GM19239 (cell line): ENCODE data around the gene GPATCH2L.

Source experiments
- DNase-seq: peaks from one replicate; pipeline ENCODE4 v3.0.0; 2011; ENCODE audit warnings: low spot score; ENCODE audit not compliant: insufficient read length
- FAIRE-seq: peaks from 2 replicates; lab custom pipeline; 2011; peaks lifted over from hg19 to GRCh38; lab: Jason Lieb, UNC

GPATCH2L gene

DNA sequence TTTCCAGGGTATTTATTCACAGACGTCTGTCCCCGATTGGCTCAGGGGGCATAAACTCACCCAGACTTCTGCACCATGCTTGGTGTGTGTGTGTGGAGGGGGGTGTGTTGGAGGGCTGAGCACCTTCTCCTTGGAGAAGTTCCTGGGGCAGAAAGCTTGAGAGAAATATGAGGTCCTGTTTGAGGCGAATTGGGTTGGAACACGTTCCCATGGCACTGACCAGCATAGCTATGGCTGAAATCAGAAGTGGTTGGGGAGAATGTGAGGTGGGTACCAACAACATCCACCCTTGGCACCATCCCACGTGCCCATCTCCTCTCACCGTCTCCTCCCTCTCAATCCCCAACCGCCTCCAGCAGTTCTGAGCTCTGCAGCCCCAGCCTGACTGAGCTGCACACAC is 16.0 kb upstream of the GPATCH2L start:
- FAIRE-seq (no peak), DNase-seq (no peak)

DNA sequence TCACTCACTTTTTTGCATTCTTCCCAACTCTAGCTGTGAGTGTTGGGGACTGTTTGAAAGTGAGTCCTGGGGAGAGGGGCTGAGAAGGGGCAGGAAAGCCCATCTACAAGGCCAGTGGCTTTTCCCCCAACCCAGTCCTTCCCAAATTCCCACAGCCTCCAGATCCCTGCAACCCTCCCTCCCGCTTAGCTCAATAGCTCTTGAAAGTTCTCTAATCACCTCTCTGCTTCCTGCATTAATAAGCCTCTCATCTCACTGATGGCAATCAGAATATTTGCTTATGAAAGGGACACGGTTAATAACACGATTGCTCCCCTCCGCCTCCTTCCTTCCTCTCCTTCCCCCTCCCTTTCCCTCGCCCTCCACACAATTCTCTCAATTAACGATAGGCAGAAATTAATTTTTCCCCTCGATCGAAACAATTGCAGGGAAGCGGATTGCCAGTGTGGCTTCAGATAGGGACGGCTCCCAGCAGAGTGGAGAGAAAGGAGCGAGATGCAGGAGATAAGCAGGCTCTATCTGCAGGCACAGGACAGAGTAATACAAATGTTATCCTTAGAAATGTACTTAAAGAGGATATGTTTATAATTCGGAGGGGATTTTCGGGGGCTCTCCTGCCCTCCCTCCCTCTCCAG is 15.1 kb upstream of the GPATCH2L start:
- DNase-seq = no peak
- FAIRE-seq = no peak

DNA sequence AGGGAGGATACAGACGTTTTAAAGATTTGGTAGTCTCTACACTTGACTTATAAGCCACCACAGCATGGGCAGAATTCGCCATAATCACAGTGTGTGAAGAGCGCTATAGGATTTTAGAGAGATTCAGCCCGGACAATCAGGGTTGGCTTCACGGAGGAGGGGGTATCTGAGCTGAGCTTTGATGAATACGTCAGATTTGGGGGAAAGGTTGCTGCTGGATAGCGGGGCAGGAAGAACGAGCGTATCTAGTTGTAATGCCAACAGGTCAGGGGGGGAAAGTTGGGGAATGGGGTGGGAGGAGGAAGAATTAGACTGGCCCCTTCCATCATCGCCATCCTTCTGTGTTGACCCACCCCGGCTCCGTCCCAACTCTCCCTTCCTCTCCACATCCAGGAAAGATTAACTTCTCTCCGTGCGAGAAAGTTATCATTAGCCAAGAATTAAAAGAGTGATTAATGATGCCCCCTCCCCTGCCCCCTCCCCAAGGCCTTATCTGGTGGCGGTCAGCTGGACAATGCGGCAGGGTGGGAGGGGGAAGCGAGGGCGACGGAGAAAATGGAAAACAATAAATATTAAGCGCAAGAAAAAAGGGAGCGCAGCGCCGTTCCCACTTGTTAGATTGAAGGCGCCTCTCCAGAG is 13.5 kb upstream of the GPATCH2L start:
- DNase-seq = no peak
- no peak for FAIRE-seq

DNA sequence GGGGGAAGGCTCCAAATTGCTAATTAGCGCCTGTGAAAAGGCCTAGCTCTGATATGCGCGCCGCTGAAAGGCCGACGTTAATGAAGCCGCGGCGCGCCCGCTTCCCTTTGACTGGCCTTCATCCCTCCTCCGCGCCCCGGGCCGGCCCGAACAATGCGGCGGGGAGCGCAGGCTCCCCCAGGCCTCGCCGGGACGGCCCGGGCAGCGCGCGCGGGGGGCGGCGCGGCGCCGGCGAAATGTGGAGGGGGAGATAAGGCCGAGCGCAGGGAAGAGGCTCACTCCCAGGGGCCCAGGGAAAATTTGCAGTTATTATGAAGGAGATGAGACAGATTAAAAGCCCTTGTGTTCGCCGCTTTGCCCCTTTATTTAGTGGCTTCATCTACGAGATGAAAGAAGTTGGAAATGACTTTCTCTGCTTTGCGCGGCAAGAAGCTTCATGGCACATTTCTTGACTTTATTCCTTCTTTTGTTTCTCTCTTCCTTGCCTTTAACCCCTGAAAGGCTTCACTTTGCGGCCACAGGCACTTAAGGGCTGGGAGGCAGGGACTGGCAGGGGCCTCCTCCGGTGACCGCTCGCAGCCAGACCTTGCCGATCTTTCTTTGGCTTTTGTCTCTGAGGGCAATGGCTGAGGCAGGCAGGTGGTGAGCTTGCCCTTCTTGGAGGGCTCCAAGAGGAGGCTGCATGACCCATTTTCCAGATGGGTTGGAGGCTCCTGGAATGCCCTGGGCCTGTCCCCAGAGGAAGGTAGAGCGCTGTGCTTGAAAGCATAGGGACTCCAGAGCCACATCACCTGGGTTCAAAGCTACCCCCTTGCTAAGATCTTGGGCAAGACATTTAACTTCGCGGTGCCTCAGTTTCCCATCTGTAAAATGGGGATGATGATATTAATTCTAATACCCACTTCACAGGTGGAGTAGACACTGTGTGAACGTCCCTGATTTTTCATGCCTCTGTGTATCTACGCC is 12.7 kb upstream of the GPATCH2L start:
- DNase-seq = no peak
- no peak for FAIRE-seq

DNA sequence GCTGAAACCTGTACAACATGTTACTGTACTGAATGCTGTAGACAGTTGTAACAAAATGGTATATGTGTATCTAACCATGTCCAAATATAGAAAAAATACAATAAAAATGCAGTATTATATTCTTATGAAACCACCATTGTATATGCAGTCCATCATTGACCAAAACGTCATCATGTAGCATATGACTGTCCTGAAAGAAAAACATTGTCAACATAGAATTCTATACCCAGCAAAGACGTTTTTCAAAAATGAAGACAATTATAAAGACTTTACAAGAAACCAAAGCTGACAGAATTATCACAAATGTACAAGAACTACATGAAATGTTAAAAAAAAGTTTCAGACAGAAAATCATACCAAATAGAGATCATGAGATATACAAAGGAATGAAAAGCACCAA is 8.1 kb upstream of the GPATCH2L start:
- no peak for DNase-seq
- no peak for FAIRE-seq

DNA sequence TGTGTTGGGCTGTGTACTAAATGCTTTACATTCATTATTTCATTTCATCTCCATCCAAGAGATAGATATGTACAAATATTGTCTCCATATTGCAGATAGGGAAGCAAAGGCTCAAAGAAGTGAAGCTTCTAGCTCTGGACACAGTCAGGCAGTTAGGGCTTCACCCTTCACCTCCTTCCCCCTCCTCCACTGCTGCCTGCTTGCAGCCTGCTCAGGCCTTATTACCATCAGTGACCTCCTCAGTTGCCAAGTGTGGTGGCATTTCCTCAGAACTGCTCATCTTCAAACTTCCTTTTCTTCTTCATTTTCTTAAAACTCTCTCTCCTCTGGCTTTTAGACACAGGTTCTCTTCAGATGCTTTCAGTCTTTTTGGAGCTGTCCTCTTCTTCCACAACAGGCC is 4.7 kb upstream of the GPATCH2L start:
- FAIRE-seq (no peak), DNase-seq (no peak)

DNA sequence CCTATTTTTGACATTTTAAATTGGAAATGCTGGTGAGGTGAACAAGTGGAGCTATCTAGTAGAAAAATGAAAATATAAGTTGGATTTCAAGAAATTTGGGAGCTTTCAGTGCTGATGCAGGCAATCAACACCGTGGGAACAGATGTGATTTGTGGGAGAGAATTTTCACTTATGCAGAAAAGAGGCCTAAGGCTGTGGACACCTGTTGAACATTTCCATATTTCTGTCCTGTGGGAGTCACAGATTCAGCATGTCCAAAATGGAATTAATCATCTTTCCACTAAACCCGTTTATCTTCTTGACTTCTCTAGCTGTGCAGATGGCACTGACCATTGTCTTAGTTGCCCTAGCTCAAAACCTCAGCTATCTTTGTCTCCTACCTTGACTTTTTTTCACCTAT is 2.5 kb upstream of the GPATCH2L start:
- DNase-seq = no peak
- FAIRE-seq = no peak

DNA sequence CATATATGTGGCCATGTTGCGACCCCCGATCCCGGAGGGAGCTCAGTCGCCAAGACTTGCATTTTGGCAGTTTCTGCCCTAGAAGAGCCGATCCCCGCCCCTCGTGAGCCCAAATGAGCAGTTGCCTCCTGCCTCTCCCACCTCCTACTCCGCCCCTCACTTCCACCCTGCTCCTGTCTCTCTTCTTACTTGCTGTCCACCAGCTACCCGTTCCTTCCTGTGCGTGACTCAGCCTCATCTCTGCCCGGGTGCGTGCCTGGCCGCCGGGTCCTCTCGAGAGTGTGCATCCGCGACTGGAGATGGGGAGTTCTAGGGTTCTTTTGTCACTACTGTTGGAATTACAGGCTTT is 585 bp downstream of the GPATCH2L start:
- FAIRE-seq = peak; percentile 81
- DNase-seq = peak; percentile 36

DNA sequence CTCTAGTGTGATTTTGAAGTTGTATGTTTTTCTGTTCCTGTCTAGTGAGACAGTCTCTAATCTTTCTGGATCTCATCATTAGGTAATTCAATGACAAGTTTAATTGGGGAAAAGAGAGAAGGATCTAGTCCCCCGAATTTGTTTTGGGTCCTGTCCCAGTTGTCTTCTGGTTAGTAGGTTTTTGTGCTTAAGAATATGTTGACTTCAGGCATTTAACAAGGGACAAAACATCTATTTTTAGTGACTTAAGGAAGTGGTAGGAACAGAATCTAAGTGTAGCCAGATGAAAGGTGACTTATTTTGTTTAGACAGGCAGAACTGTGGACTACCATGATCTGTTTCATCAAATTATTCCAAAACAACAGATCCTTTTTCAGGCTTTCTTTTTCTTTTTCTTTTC is 2.2 kb downstream of the GPATCH2L start:
- FAIRE-seq (no peak), DNase-seq (no peak)

DNA sequence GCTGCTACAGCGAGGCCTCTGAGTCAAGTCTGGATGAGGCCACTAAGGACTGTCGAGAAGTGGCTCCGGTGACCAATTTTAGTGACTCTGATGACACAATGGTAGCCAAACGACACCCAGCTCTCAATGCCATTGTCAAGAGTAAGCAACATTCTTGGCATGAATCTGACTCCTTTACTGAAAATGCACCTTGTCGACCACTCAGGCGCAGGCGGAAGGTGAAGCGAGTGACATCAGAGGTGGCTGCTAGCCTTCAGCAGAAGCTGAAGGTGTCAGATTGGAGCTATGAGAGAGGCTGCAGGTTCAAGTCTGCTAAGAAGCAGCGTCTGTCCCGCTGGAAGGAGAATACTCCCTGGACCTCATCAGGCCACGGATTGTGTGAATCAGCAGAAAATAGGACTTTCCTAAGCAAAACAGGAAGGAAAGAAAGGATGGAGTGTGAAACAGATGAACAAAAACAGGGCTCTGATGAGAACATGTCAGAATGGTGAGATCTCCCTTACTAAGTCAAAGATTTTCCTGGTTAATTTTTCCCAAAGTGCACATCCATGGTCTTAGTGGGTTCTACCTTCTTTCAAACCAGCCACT is 2.9 kb downstream of the GPATCH2L start:
- FAIRE-seq (no peak), DNase-seq (no peak)

DNA sequence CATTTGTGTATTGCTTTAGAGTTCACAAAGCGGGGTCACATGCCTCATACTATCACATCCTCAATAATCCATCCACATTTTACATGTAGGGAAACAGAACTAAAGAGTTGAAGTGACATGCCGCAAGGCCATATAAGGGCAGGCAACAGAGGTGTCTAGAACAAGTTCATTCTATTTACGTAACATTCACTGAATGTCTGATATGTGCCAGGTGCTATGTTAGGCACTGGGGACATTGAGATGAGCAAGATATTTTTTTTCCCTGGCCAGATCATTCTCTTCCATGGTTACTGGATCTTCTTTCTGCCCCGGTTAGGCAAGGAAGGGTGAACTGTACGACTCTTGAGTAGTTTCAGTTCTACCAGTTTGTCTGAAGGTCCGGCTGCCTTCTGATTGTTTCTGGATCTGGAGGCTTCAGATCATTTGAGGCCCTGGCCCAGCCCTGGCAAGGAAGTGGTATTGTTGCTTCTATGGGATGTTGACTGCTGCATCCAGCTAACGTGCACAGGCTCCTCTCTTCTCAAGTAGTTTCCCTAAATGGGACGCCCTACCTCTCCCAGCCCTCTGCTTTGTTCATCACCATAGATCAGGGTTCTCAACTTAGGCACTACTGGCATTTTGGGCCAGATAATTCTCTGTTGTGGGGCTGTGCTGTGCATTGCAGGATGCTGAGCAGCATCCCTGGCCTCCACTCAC is 12.1 kb downstream of the GPATCH2L start:
- DNase-seq = no peak
- FAIRE-seq = no peak

DNA sequence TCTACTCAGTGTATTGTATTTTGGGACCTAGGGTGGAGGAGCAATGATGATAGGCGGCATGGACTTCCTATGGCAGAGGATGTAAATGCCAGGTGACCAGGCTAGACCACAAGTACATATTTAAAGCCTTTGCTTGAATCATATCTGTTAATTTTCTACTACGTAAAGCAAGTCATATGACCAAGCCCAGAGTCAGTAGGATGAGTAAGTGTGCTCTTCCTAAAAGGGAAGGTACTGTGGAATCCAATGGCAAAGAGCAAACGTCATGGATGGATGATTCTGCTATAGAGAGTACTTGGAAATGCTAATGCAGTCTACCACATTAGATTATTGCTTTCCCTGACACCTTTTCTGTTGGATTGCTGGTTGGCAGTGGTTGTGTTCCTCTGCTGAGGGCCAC is 16.8 kb downstream of the GPATCH2L start:
- FAIRE-seq (no peak), DNase-seq (no peak)

DNA sequence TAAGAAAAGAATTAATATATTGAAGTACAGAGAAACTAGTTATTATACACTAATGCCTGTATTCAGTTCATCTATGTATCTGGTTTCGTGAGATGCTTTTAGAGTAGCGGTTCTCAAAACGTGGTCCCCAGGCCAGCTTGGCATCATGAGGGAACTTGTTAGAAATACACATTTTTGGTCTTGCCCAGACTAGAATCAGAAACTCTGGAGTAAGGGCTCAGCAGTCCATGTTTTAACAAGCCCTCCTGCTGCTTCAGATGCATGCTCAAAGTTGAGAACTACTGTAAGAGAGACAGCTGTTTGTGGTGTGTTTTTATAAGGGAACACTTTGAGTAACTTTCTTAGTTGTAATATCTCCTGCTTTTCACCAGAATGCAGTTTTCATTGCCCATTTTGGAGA is 18.1 kb downstream of the GPATCH2L start:
- peak; percentile 37 for FAIRE-seq

DNA sequence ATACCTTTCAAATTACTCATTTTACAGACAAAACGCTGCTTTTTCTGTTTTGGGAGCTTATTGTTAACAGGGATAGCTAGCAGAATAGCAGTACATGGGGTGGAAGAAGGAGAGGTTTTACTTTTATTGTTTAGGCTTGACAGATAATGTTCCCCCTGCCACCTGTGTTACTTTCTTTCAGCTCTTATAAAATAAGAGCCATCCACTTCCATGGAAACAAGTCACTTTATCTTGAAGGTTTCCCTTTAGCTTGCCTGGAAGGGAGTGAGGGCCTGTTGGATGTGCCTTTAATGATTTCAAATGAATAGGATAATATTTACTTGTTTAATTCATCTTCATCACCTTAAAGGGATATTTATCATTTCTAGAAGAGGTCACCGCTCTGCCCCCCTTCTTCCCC is 23.3 kb downstream of the GPATCH2L start:
- no peak for DNase-seq
- no peak for FAIRE-seq

More for the DNA sequence above, 18.1 kb downstream of the GPATCH2L start:
- DNase-seq = no peak

DNA sequence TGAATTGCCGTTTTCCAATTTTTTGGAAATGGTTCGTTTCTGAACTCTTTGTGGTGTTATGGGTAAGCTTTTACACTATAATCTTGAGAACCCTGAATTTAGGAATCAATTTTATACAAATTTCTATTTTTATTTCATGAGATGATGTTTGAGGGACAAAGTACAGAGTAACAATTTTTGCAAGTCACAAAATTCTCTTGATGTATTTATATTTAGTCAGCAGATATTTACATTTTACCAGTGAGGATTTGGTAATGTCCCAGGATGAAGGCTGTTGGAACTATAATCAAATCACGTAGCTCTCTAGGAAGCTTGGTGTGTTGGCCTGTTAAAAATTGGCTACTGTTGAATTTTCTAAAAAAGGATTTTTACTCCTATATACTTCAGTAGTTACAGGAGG is 24.2 kb downstream of the GPATCH2L start:
- FAIRE-seq = no peak

DNA sequence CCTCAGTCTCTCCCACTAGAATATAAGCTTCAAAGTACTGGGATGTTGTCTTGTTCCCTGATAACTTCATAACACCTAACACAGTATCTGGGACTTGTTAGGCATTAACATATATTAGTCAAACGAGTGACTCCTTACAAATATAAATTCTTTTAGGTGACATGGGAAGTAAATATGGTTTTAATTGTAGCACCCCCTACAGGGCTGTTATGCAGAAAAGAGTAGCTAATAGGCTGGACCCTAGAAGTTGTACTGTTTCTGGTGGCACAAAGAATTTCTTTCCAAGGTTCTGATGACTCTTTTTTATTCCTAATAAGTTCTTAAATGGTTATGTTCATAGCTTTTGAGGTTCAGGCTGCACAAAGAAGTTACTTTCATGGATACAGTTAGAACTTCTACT is 29.8 kb downstream of the GPATCH2L start:
- DNase-seq (no peak), FAIRE-seq (no peak)

More for the DNA sequence above, 24.2 kb downstream of the GPATCH2L start:
- no peak for DNase-seq

DNA sequence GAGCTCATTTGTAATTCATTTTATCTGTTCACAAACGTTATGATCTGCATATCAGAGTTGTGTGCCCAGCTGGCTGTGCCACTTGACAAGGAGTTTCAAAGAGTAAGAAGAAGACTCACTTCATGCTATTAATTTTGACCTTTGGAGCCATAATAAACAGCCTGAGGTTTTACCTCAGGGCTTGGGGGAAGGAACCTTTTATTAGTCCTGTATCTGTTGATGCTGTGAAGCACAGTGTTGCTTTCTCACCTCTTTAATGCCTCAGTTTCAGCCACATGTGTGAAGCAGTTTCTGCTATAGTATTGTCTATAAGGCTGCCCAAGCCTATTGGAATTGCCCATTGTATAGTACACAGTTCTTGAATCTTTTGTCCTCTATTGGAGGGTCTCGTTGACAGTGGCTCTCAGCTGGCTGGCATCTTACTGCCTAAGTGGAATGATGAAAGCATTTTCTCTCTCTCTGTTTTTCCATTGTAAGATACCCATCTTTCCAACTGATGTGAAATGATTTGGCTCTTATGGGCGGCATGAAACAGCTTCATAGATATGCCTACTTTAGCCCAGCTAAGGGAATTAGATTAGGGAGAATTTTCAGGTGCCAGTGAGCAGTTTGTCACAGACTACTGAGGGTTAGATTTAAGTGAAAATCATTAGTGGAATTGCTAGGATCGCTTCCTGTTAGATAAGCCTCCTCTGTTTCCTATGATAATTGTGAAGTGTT is 34.7 kb downstream of the GPATCH2L start:
- DNase-seq = peak; percentile 9
- FAIRE-seq = peak; percentile 59

DNA sequence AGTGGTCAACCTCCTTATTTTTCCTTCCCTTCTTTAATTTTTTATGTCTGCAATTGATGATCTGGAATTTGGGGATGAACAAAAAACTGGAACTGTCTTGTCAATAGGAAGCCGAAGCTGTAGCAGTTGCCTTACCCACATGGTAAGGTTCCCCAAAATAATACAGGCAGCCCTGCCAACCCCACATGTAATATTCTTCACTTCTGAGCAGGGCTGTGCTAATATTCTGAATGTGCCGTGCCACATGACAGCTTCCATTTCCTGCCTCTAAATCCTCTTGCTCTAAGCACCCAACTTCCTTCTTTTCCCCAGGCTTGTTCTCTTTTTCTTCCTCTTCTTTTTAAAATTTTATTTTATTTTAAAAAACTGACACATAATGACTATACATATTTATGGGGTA is 39.6 kb downstream of the GPATCH2L start:
- DNase-seq (no peak), FAIRE-seq (peak; percentile 59)

DNA sequence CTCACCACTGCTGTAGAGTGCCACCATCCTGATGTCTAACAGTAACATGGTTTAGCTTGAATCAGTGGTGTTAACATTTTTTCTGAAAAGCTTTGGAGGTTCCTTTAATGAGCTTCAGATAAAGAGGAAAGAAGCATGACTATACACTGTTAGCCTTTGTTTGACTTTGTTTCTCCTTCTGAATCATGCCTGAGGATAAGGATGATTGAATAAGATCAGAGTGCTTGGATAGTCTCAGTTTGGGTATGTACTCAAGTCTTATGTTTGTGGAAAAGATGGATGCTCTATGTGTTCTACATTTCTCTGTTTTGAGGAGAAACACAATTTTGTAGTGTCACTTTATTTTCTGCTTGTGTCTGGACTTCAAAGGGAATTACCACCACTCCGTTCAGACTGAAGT is 42.0 kb downstream of the GPATCH2L start:
- FAIRE-seq (peak; percentile 75), DNase-seq (no peak)

DNA sequence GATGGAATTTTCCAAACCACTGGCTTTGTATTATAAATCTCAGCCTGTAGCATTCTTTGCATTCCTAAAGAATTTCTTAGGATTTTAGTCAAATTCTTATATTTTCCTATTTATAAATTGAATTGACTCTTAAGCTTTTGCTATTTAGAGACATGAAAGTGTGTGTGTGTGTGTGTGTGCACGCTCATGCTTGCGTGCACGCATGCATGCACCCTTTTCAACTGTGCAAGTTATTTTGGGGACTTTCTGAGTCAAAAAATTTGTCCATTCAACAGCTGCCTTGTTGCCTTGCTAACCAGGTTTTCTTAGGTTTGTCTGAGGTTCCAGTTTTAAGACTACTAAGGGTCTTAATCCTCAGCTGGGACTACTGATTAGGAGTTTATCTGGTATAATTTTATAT is 42.6 kb downstream of the GPATCH2L start:
- DNase-seq = no peak
- FAIRE-seq = peak; percentile 57
